GM19463 (cell line): ENCODE data around the gene PRKAR1B.

Experiments
- ATAC-seq: cut with Tn5 transposase; IDR thresholded peaks from one replicate; pipeline ENCODE4 v1.9.1; 2021; ENCODE audit warnings: mild to moderate bottlenecking, moderate library complexity; ENCODE audit not compliant: unreplicated experiment

Gene PRKAR1B

DNA sequence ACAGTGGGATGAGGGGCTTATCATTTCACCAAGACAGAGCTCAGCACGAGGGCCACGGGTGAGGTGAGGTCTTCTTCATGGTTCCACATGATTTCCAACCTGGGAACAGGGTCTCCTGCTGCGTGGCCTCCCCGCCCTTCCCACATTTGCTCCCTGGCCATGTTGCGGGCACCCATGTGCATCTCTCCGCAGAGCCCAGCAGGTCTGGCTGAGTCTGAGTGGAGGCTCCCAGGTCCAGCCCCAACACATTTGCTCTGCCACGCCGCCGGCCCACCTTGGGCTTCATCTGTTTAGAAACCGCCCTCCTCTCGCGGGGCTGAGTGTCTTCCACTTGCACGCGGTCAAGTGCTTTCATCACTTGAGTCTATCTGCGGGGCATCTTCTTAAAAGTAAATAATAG is 14.8 kb upstream of the PRKAR1B start:
- no peak for ATAC-seq

- no peak for ATAC-seq
These were observed 14.2 kb upstream of the PRKAR1B start for GRCh38 chr7:741191-741671.

GRCh38 chr7:739983-740942 is 13.2 kb upstream of the PRKAR1B start:
- no peak for ATAC-seq

- ATAC-seq, result no peak
These were observed 12.4 kb upstream of the PRKAR1B start for GRCh38 chr7:739455-739982.

- ATAC-seq, result no peak
These were observed 11.8 kb upstream of the PRKAR1B start for GRCh38 chr7:738723-739454.

GRCh38 chr7:738241-738640 is 11.2 kb upstream of the PRKAR1B start:
- ATAC-seq, result no peak

DNA sequence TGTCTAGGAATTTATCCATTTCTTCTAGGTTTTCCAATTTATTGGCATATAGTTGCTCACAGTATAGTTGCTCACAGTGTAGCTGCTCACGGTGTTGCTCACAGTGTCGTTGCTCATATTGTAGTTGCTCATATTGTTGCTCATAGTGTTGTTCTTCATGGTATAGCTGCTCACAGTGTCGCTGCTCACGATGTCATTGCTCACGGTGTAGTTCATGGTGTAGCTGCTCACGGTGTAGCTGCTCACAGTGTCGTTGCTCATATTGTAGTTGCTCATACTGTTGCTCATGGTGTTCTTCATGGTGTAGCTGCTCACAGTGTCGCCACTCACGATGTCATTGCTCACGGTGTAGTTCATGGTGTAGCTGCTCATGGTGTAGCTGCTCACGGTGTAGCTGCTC is 7.7 kb upstream of the PRKAR1B start:
- ATAC-seq, result no peak

- ATAC-seq, result no peak
These were observed 7.1 kb upstream of the PRKAR1B start for GRCh38 chr7:734214-734613.

DNA sequence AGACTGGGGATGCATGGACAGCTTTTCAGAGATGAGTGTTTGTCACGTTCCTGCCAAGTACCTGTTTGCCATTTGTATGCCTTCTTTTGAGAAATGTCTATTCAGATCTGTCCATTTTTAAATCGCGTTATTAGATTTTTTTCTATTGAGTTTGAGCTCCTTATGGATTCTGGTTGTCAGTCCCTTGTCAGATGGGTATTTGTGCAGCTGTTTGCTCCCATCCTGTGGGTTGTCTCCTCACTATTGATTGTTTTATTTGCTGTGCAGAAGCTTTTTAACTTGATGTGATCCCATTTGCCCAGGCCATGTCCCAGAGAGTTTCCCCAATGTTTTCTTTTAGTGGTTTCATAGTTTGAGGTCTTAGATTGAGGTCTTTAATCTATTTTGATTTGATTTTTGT is 5.5 kb upstream of the PRKAR1B start:
- ATAC-seq, result no peak

- no peak for ATAC-seq
These were observed 5.0 kb upstream of the PRKAR1B start for GRCh38 chr7:732094-732541.

- ATAC-seq, result no peak
These were observed 4.5 kb upstream of the PRKAR1B start for GRCh38 chr7:731440-732085.

DNA sequence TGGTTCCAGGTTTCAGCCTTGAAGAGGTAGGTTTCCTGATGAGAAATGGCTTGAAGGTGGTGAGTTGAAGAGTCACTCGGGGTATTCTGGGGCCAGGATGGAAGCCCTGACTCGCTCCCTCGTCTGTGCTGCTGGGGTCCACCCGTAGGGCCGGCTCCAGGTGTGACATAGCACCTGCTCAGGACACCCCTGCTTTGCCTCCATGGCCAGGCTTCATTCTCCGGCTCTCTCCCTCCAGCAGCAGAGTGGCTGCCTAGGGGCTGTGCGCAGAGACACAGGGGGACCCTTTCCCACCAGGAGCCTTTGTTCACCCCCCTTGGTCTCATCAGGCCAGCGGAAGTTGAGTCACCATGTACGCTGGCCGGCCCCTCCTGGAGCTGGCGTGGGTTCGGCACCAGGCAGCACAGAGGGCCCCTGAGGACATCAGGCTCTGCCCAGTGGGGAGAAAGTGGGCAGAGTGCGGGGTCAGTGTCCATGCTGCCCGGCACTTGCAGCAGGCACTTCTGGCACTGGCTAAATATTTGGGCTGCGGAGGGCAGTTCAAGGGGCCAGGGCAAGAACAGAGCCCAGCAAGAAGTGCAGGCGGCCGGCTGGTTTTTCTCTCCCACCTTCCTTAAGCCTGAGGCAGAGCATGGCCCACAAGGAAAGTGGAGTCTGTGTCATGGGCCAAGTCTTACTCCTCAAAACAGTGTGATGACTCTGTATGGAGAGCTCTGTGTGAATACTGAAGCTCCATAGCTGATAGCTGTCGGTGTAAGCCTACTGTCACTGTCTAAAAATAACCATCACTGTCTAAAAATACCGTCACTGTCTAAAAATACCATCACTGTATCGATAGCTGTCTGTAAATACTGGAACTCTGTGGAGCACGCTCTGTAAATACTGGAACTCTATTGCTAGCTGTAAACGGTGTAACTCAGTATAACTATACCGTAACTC is 3.7 kb upstream of the PRKAR1B start:
- no peak for ATAC-seq

GRCh38 chr7:729140-730000 is 2.3 kb upstream of the PRKAR1B start:
- no peak for ATAC-seq

GRCh38 chr7:728602-729001 is 1.5 kb upstream of the PRKAR1B start:
- no peak for ATAC-seq

GRCh38 chr7:727806-728460 is 852 bp upstream of the PRKAR1B start:
- ATAC-seq, result no peak

- no peak for ATAC-seq
These were observed 302 bp downstream of the PRKAR1B start for GRCh38 chr7:726854-727103.

DNA sequence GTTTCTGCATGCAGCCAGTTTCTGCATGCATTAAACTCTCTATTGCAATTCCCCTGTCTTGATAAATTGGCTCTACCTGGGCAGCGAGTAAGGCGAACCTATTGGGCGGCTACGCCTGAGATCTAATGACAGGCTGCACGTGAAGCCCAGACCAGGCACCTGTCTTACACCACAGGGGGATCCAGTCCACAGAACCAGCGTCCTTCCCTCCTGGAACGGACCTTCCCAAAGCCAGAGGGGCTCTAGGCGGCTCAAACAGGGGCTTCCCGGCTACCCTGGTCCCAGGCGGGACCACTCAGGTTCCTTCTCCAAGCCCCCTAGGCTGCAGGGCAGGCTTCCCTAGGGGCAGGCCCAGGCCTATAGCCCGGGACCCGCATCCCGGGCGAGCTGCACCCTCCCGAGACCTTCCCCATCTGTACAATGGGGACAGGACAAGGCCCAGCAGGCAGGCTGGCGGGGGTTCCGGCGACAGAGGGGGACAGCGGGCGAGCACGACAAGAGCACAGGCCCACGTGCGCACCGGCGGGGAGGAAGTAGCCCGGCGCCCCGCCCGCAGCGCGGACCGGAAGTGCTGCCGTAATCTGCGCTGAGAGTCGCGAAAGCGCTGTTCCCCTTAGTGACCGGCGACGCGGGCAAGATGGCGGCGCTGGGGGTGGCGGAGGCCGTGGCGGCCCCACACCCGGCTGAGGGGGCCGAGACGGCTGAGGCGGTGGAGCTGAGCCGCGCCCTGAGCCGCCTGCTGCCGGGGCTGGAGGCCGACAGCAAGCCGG is 812 bp downstream of the PRKAR1B start, which contains the start of gene DNAAF5:
DNAAF5 (plus strand) TSS at position 616 of the 770 bp plus-strand sequence; CDS start at position 638, 22 bp downstream.
- ATAC-seq, result peak; percentile 86
